ENCODE data around the gene REEP2.

GRCh38 chr5:138470322-138471051 lies 31.6 kb downstream of the REEP2 start:
- TF ChIP-seq CTCF (IDR thresholded peaks at IDR 0.05) (no peak), POLR2A (IDR thresholded peaks at IDR 0.05) (no peak)

Data from thyroid gland (tissue), 4 donors.